Stimulated activated CD4-positive, alpha-beta T cell treated with anti-CD3 and anti-CD28 coated beads, Interleukin-4, amount 100 ng/mL, for 1 hour (primary cell): ENCODE results near the gene PHB1.
A peak's percentile ranks its signal among the peaks of the same experiment; 100 is the strongest.
"Not testable (repeated sequence)": the region's sequence is repeated elsewhere in the genome, so short reads cannot be mapped to it uniquely, and the experiment has no call there.

Source experiments
- DNase-seq: peaks from one replicate; pipeline ENCODE4 v3.0.0-alpha.2; 2020

Gene PHB1

GRCh38 chr17:49439305-49439672 is 24.6 kb upstream of the PHB1 start:
- DNase-seq, result no peak

- DNase-seq, result no peak
These were observed 24.0 kb upstream of the PHB1 start for GRCh38 chr17:49438436-49439278.

- no peak for DNase-seq
These were observed 23.2 kb upstream of the PHB1 start for GRCh38 chr17:49437696-49438435.

GRCh38 chr17:49436174-49436573 is 21.5 kb upstream of the PHB1 start:
- no peak for DNase-seq

- DNase-seq, result no peak
These were observed 21.0 kb upstream of the PHB1 start for GRCh38 chr17:49435671-49436029.

- no peak for DNase-seq
These were observed 20.4 kb upstream of the PHB1 start for GRCh38 chr17:49434821-49435670.

- DNase-seq, result no peak
These were observed 18.5 kb upstream of the PHB1 start for GRCh38 chr17:49433000-49433694.

GRCh38 chr17:49431743-49432142 is 17.1 kb upstream of the PHB1 start:
- no peak for DNase-seq

GRCh38 chr17:49425004-49425286 is 10.3 kb upstream of the PHB1 start:
- no peak for DNase-seq

GRCh38 chr17:49424276-49425003 is 9.8 kb upstream of the PHB1 start:
- not testable (repeated sequence) for DNase-seq

GRCh38 chr17:49422714-49423113 is 8.0 kb upstream of the PHB1 start:
- DNase-seq, result no peak

- DNase-seq, result not testable (repeated sequence)
These were observed 5.1 kb upstream of the PHB1 start for GRCh38 chr17:49419761-49420160.

GRCh38 chr17:49418754-49419740 is 4.4 kb upstream of the PHB1 start:
- not testable (repeated sequence) for DNase-seq

- DNase-seq, result no peak
These were observed 436 bp downstream of the PHB1 start for GRCh38 chr17:49414271-49414621.

- DNase-seq, result no peak
These were observed 5.6 kb downstream of the PHB1 start for GRCh38 chr17:49409066-49409465.

- DNase-seq, result peak; percentile 84
These were observed 6.6 kb downstream of the PHB1 start for GRCh38 chr17:49407981-49408501.

- no peak for DNase-seq
These were observed 7.6 kb downstream of the PHB1 start for GRCh38 chr17:49407086-49407485.

GRCh38 chr17:49406421-49407061 is 8.1 kb downstream of the PHB1 start:
- DNase-seq, result no peak

- DNase-seq, result no peak
These were observed 9.8 kb downstream of the PHB1 start for GRCh38 chr17:49404906-49405305.

- no peak for DNase-seq
These were observed 10.3 kb downstream of the PHB1 start for GRCh38 chr17:49404361-49404760.
